ENCODE data around the gene TPRN. TPM values are rescaled to one million over a fixed set of nuclear protein-coding genes. Genes with fewer than 3 reads are reported as not detected.

TPRN gene
- total RNA-seq, 1 experiment from 2014 or later: 37.7 TPM

DNA sequence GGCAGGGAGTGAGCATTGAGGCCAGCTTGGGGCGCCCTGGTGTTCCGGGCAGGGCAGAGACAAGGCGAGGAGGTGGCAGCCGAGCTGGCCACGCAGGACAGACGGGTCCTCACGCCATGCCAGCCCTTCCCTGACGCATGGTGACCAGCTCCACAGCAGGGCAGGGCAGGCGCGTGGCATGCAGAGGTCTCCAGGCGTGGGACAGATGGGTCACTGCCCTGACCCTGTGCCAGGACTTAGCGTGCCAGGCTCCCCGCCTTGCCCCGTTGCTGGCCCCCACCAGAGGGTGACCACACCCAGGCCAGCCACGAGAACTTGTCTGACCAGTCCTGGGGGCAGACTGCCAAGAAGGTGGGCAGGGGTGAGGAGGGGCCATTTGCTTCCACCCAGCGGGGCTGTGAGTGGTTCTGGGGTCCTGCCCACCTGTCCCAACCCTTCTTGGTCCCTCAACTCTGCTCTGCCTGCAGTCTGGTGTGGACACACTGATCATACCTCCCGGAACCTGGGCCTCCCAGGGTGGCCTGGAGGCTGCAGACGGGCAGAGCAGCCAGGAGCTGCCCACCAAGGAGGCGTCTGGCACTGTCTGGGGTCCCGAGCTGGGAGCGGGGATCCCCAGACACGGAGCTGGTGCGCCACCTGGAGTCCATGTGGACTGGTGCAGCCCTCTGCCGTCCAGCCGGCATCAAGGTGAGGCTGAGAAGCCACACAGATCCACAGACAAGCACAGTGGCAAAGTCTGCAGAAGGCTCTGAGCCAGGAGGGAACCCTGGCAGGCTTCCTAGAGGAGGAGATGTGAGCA lies 26.7 kb upstream of the TPRN start, which contains the start of gene RNF224:
Gene RNF224, plus strand, starts transcription at position 449 of the 799 bp plus-strand sequence. CDS start 834 bp downstream, outside the sequence.
- H3K9me3 Mint-ChIP-seq (ENCODE audit: unreplicated experiment): no peaks in the 10 kb centered on the region
- H3K36me3 Mint-ChIP-seq (ENCODE audit: insufficient read depth, unreplicated experiment): peaks cover 11% of the 10 kb centered on the region
- BruUV-seq (replicated peaks): no TSS peak
- TF ChIP-seq, protein P1, sequence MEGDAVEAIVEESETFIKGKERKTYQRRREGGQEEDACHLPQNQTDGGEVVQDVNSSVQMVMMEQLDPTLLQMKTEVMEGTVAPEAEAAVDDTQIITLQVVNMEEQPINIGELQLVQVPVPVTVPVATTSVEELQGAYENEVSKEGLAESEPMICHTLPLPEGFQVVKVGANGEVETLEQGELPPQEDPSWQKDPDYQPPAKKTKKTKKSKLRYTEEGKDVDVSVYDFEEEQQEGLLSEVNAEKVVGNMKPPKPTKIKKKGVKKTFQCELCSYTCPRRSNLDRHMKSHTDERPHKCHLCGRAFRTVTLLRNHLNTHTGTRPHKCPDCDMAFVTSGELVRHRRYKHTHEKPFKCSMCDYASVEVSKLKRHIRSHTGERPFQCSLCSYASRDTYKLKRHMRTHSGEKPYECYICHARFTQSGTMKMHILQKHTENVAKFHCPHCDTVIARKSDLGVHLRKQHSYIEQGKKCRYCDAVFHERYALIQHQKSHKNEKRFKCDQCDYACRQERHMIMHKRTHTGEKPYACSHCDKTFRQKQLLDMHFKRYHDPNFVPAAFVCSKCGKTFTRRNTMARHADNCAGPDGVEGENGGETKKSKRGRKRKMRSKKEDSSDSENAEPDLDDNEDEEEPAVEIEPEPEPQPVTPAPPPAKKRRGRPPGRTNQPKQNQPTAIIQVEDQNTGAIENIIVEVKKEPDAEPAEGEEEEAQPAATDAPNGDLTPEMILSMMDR (IDR thresholded peaks at IDR 0.05; ENCODE audit: insufficient read depth in 1 of 2, low read depth in 1 of 2, low read length in 1 of 2, severe bottlenecking in 1 of 2, unreplicated experiment in 1 of 2): peak; percentile 79 to 90
- DNase-seq: peak; percentile 87 to 88
- ChIA-PET POLR2A (interaction anchor here (0.6 to 1.0 kb wide), 3 partner anchors 9 to 67 kb away, joined by 3 to 6 read pairs (median 3); no protein-coding TSS in a partner anchor), CTCF (interaction anchor here (0.6 to 2.4 kb wide), 13 partner anchors 9 to 181 kb away, joined by 3 to 20 read pairs (median 6); partner anchors contain the start of genes ANAPC2, LRRC26 and SSNA1)
- no peak within 1 kb of the TSS for H3K4me3 Mint-ChIP-seq (ENCODE audit: unreplicated experiment)
- peaks cover 38% of the 10 kb centered on the region for H3K4me1 ChIP-seq
- no peaks in the 10 kb centered on the region for H3K36me3 ChIP-seq (ENCODE audit: control insufficient read depth, insufficient read depth, low read length)
- no peaks in the 10 kb centered on the region for H3K27me3 Mint-ChIP-seq (ENCODE audit: insufficient read depth, unreplicated experiment)
- no peaks in the 10 kb centered on the region for H3K27me3 ChIP-seq (replicated peaks; ENCODE audit: control insufficient read depth, insufficient read depth, low read length)
- peaks cover 13% of the 10 kb centered on the region for H3K4me1 Mint-ChIP-seq (ENCODE audit: low read depth, unreplicated experiment)
- H3K27ac Mint-ChIP-seq (ENCODE audit: unreplicated experiment): peak within 1 kb of the TSS; percentile 64
- H3K9me3 ChIP-seq: no peaks in the 10 kb centered on the region
- H3K4me3 ChIP-seq (ENCODE audit: low read depth, low read length): no peak within 1 kb of the TSS
- intact Hi-C loops (cut with micrococcal nuclease; ENCODE audit: unreplicated experiment): loop anchor here (1.0 to 2.0 kb wide), 4 partner anchors 9 to 110 kb away; partner anchors contain the start of genes ANAPC2 and SSNA1

DNA sequence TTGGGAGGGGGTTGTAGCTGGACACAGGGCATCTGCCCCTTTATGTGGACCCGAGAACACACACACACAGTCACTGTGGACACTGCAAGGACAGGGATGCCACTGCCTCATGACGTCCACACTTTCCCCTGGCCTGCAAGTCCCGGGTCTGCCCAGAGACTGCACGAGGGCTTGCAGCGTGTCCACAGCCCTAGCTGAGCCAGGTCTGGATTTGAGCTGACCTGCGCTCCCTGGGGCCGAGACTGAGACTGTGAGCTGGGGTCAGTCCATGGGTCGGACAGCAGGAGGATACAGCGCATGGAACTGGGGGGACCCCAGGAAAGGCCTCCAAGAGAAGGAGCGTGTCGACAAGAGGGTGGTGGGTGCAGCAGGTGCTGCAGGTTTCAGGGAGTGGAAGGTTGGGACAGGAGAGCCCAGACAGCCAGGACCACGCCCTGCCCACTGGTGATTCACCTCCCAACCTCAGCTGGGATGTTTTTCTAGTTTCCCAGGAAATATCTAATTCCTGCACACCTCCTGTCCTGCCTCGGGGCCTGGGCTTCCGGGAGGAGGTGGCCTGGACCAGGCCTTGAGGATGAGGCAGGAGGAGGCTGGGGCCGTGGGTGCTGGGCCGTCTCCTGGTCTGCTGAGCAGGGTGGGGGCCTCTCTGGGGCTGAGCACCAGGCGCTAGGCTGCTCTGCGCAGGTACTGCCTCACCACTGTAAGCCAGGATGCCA lies 26.0 kb upstream of the TPRN start:
- CTCF ChIA-PET: interaction anchor here (1.3 to 2.4 kb wide), 8 partner anchors 10 to 64 kb away, joined by 3 to 20 read pairs (median 6); partner anchors contain the start of genes ANAPC2, LRRC26, SSNA1 and TPRN
- Mint-ChIP-seq H3K27me3 (ENCODE audit: insufficient read depth, unreplicated experiment) (no peaks in the 10 kb centered on the region), H3K27ac (ENCODE audit: unreplicated experiment) (peak overlapping the region; percentile 64), H3K4me1 (ENCODE audit: low read depth, unreplicated experiment) (peaks cover 13% of the 10 kb centered on the region), H3K4me3 (ENCODE audit: unreplicated experiment) (no peak overlapping the region), H3K36me3 (ENCODE audit: insufficient read depth, unreplicated experiment) (peaks cover 11% of the 10 kb centered on the region), H3K9me3 (ENCODE audit: unreplicated experiment) (no peaks in the 10 kb centered on the region)
- H3K9me3 ChIP-seq: no peaks in the 10 kb centered on the region
- intact Hi-C loops (cut with micrococcal nuclease; ENCODE audit: unreplicated experiment): loop anchor here (1.0 to 2.0 kb wide), 4 partner anchors 10 to 110 kb away; partner anchors contain the start of genes ANAPC2 and SSNA1
- H3K27me3 ChIP-seq (replicated peaks; ENCODE audit: control insufficient read depth, insufficient read depth, low read length): no peaks in the 10 kb centered on the region
- no peaks in the 10 kb centered on the region for H3K36me3 ChIP-seq (ENCODE audit: control insufficient read depth, insufficient read depth, low read length)
- TF ChIP-seq, protein P1 (IDR thresholded peaks at IDR 0.05; ENCODE audit: insufficient read depth in 1 of 2, low read depth in 1 of 2, low read length in 1 of 2, severe bottlenecking in 1 of 2, unreplicated experiment in 1 of 2): no peak
- H3K4me3 ChIP-seq (ENCODE audit: low read depth, low read length): no peak overlapping the region
- BruUV-seq (replicated peaks): no TSS peak
- H3K4me1 ChIP-seq: peaks cover 38% of the 10 kb centered on the region
- POLR2A ChIA-PET: interaction anchor here (0.8 kb wide), 1 partner anchor 37 kb away, joined by 3 read pairs; no protein-coding TSS in a partner anchor
- DNase-seq: no peak
